HL-60 (cell line): Measurements from ENCODE around the gene SOCS7.

Source experiments
- DNase-seq, 2 experiments: peaks; one replicate each; pipeline ENCODE4 v3.0.0-alpha.2; 2010 to 2020; ENCODE audit warnings: low read depth in 1 of 2, low spot score in 1 of 2
- H3K27ac ChIP-seq: fragments of 250-450 bp; sonication (Bioruptor Pico); replicated peaks from 2 replicates; pipeline ENCODE4 v1.5.1; 2020; ENCODE audit warnings: mild to moderate bottlenecking, moderate library complexity
- H3K27me3 ChIP-seq: fragments of 250-450 bp; sonication (Bioruptor Pico); 2 replicates; pipeline ENCODE4 v1.5.1; 2021; ENCODE audit warnings: mild to moderate bottlenecking, moderate library complexity; ENCODE audit not compliant: insufficient read depth, poor library complexity, severe bottlenecking
- H3K4me3 ChIP-seq: replicated peaks from 2 replicates; pipeline ENCODE4 v1.5.1; 2011; ENCODE audit warnings: mild to moderate bottlenecking, control low read depth, low read length; ENCODE audit not compliant: insufficient read depth
- CTCF ChIP-seq: IDR thresholded peaks from one replicate; pipeline ENCODE4 v1.5.1; 2011; ENCODE audit warnings: low read length, control low read depth, inconsistent platforms; ENCODE audit not compliant: insufficient read depth
- GABPA ChIP-seq: IDR thresholded peaks from 2 replicates; pipeline ENCODE4 v1.6.1; 2012; ENCODE audit warnings: low read depth
- POLR2AphosphoS5 ChIP-seq: IDR thresholded peaks from 2 replicates; pipeline ENCODE4 v1.6.1; 2012; ENCODE audit warnings: low read depth
- REST ChIP-seq: IDR thresholded peaks from 2 replicates; pipeline ENCODE4 v1.6.1; 2012; ENCODE audit warnings: low read depth; ENCODE audit not compliant: insufficient replicate concordance
- SPI1 ChIP-seq: IDR thresholded peaks from 2 replicates; pipeline ENCODE4 v1.6.1; 2012; ENCODE audit warnings: low read depth, mild to moderate bottlenecking, borderline replicate concordance

SOCS7 gene

GRCh38 chr17:38324772-38325171 is 26.9 kb upstream of the SOCS7 start:
- no peak for DNase-seq
- TF ChIP-seq POLR2AphosphoS5 = no peak
- TF ChIP-seq CTCF = no peak
- TF ChIP-seq REST = no peak
- TF ChIP-seq GABPA = no peak
- no peak for TF ChIP-seq SPI1
- Histone ChIP-seq H3K4me3 (no peak overlapping the region), H3K27me3 (no peaks in the 10 kb centered on the region), H3K27ac (no peak overlapping the region)

- H3K27ac ChIP-seq = no peak overlapping the region
- TF ChIP-seq REST (no peak), GABPA (no peak), SPI1 (no peak), POLR2AphosphoS5 (no peak), CTCF (no peak)
- DNase-seq = no peak
- H3K27me3 ChIP-seq = no peaks in the 10 kb centered on the region
- no peak overlapping the region for H3K4me3 ChIP-seq
These were observed 26.3 kb upstream of the SOCS7 start for GRCh38 chr17:38325221-38325851.

GRCh38 chr17:38326996-38327792 is 24.4 kb upstream of the SOCS7 start:
- Histone ChIP-seq H3K4me3 (no peak overlapping the region), H3K27ac (0 out of 2 replicates have a peak overlapping the region, but pooled peaks have one; percentile 9), H3K27me3 (no peaks in the 10 kb centered on the region)
- TF ChIP-seq REST (no peak), POLR2AphosphoS5 (no peak), GABPA (peak; percentile 71), CTCF (no peak), SPI1 (peak; percentile 73; the same call in 1 of the 2 replicates)
- DNase-seq = peak; percentile 36 to 87
